GM10847 (cell line): ENCODE results near the gene LPAR2.

Experiments
- POLR2A ChIP-seq: IDR thresholded peaks from 2 replicates; pipeline ENCODE4 v1.6.1; 2011; ENCODE audit not compliant: insufficient read length; ENCODE audit errors: extremely low read depth

The LPAR2 gene

DNA sequence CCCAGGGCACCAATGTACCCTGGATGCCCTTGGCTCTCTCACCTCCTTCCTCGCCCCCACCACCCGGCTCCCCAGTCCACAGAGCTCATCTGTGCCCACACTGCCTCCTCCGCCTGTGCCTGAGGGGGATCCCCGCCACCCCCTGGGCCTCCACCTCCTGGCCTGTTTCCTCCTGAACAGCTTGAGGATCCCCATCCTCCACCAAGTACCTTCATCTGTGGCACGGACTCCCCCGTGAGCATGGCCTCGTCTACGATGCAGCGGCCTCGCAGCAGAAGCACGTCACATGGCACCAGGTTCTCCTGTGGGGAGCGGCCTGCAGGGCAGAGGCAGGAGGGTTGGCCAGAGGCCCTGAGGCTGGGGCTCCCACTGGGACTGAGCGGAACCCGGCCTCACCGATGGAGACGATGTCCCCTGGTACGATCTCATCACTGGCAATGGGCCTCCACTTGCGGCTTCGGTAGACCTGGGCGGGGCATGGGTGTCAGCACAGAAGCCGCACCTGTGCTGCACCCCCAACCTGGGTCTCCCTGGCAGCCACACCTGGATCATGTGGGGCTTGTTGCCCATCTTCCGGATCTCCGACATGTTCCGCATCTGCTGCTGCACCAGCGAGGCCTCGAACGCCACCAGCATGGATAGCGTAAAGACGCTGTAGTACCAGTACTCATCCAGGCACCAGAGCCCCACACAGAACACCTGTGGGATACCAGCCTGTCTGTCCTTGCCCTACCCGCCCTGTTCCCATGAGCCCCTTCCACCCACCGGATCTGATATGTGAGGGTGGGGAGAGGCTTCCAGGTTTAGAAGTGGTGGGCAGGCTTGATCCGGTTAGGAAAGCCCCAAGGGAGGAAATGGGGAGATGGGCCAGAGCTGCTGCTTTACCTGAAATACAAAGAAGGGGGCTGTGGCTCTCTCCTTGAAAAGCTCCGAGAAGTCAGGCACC, 28.7 kb upstream of the LPAR2 start:
- TF ChIP-seq POLR2A = no peak

DNA sequence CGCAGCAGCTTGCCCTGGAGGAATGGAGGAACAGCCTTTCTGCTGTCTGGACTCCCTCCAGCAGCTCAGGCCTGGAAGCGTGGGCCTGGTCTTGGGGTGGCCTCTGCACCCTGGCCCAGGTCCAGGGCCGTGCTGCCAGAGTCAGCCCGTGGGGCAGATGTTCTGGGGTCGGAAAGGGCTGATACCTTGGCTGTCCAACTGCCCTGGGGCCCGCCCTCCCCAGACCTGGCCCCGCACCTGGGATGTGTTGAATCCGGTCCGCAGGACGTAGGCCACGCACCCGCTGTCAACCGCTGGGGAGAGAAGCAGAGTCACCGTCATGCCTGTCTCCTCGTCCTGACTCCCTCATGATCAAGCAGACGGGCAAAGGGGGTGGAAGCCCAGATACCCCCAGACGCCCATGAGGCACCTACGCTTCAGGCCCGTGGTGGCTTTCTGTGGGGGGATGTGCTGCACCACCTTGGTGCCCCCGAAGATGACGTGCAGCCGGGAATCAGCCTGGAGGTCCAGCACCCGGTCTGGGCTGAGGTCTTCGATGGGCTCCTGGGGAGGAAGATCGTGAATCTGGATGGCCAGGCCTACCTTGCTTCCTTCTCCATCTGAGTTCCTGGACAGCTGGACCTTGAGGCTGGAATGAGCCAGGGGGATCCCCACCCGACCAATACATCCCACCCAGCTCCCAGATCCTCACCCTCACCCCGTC, 27.8 kb upstream of the LPAR2 start:
- TF ChIP-seq POLR2A = no peak

DNA sequence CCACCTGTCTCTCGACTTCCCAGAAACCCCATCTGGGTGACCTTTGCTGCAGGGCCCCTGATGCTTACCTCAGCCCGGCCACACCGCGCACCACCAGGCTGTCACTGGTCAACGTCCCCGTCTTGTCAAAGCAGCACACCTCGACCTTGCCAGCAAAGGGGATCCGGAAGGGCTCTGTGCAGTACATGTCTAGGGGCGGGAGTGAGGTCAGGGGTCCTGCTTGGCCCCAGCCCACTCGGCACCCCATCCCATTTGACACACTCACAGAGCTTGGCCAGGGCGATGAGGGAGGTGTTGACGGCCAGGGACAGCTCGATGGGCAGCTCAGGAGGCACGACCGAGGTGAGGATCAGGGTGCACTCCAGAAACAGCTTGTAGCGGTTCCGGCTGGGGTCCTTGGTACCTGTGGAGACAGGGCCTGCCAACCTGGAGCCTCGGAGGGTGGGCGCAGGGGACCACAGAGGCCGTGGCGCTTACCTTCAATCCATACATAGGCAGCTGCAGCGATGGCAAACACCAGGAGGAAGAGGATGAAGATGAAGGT, 27.1 kb upstream of the LPAR2 start:
- TF ChIP-seq POLR2A = no peak

DNA sequence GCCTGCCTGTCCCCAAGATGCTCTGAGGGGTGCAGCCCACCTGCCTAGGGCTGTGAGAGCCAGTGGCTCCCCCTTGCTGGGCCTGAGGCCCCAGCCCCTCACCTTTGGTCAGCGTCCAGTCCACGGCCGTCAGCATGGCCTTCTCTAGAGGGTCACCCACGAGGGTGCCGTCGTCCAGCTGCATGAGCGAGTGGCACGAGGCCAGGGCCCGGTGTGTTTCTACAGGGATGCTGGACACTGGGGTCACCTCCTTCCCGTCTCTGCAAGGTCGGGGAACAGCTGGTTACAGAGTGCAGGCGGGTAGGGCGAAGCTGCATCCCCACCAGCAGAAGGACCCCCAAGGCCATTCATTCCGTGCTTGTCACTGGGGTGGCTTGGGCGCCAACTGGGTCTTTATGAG, 26.4 kb upstream of the LPAR2 start:
- no peak for TF ChIP-seq POLR2A

DNA sequence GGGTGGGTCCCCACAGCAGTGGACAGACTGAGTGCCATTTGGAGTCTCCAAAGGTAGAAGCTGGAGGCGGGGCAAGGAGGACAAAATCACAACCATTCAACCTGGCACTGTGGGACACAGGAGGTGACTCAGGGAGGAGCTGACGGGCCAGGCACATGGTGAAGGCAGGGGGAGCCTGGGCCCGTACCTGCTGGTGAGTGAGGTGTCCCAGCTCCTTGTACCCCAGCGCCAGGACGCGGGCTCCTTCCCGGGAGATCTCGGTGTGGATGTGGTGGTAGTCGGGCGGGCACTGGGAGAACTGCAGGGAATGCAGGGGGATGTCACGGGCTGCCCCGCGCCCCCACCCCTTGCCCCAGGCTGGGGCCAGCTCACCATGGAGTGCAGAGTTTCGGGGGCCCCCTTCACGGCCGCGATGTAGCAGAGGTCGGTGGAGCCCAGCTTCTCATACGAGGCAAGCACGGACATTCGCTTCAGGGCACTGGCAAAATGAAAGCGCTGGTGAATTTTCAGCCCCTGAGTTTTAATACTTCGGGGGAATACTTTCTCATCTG, 25.7 kb upstream of the LPAR2 start:
- no peak for TF ChIP-seq POLR2A

DNA sequence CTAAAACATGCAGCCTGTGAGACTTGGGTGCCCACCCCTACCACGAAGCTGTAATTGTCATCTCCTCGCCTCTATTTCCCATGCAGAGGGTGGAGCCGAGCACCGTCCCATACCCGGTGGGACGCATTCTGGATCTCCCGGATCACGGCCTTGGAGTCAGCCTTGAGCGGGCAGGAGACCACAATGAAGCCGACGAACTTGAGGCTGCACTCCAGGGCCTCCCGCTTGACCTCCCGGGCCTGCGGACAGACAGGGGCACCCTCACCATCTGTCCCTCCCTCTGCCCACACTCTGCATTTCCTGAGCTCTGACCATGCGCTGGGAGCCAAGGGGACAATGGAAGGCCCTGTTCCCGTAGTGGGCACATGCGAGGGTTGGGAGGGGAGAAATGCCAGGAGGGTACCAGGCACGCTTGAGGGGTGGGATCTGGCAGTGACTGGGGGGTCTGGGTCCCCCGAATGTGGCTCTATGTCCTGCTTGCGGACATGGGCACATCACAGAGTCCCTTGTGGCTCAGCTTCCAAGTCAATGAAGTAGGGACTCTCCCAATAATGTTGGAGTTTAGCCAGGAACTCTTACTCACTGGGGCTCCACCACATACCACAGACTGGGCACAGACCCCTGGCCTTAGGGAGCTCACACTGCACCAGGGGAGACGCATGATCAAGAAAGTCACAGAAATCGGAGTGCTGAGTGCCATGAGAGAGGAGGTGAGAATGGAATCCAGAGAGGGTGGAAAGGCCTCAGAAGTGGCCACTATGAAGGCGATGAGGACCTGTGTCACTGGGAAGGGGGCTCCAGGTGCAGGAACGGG, 24.7 kb upstream of the LPAR2 start:
- no peak for TF ChIP-seq POLR2A

DNA sequence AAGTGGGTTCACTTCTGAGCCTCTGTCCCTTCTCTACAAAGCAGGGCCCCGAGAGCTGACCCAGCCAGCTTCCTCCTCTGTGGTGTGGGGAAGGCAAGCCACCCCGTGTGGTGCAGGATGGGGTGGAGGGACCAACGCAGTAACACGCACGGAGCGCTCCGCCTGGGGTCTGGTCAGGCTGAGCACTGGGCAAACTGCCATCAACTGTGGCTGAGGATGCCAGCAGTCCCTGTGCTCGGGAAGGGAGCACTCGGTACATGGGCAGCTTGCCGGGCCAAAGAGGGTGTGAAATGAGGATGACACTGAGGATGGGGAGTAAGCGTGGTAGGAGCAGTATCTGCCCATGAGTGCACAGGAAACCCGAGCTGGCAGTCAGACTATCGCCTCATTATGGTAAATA, 23.1 kb upstream of the LPAR2 start:
- TF ChIP-seq POLR2A = no peak

DNA sequence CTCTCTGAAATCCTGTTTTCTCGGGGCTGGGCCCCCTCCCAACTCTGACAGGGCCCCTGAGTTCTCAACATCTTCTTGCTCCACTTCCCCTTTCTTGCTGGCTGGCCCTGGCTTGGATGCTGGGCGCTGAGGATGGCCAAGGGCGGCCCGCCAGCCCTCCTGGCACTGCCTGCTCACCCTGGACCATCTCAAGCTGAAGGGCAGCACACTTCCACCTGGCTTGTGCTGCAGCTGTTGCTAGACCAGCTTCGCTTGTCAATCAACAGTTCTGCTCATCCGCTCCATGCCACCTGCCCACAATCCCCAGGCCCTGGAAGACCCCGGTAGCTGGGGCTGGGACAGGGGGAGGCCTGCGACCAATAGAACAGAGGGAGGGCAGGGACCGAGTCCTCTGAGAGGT, 22.3 kb upstream of the LPAR2 start:
- TF ChIP-seq POLR2A = no peak

DNA sequence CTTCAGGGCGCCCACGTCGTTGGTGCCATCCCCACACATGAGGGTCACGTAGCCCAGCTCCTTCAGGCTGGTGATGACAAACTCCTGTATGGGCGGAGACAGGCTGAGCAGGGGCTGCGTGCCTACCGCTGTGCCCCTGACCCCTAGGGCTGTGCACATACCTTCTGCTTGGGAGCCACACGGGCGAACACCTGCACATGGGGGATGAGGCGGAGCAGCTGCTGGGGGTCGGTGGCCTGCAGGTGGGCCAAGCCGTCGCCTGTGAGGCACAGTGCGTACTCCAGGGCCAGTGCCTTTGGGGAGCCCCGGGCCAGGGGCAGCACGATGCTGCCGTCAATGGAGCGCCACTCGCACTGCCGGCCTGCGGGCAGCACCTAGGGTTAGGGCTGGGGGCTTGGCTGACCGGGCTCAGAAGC, 21.6 kb upstream of the LPAR2 start:
- no peak for TF ChIP-seq POLR2A

DNA sequence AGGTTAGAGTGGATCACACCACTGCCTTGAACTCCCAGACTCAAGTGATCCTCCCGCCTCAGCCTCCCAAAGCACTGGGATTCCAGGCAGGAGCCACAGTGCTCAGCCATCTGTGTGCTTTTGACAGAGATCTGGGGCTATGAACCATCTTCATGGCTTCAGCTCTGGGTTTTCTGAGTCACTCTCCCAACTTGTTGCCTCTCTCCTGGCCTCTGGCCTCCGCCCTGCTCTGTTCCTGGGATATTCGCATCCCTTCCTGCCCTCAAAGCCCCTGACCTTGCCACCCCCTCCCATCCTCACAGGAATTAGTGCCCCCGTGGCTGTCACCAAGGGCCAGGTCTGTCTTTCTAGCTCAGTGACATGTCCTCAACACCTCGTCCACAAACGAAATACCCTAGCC, 21.1 kb upstream of the LPAR2 start:
- no peak for TF ChIP-seq POLR2A

DNA sequence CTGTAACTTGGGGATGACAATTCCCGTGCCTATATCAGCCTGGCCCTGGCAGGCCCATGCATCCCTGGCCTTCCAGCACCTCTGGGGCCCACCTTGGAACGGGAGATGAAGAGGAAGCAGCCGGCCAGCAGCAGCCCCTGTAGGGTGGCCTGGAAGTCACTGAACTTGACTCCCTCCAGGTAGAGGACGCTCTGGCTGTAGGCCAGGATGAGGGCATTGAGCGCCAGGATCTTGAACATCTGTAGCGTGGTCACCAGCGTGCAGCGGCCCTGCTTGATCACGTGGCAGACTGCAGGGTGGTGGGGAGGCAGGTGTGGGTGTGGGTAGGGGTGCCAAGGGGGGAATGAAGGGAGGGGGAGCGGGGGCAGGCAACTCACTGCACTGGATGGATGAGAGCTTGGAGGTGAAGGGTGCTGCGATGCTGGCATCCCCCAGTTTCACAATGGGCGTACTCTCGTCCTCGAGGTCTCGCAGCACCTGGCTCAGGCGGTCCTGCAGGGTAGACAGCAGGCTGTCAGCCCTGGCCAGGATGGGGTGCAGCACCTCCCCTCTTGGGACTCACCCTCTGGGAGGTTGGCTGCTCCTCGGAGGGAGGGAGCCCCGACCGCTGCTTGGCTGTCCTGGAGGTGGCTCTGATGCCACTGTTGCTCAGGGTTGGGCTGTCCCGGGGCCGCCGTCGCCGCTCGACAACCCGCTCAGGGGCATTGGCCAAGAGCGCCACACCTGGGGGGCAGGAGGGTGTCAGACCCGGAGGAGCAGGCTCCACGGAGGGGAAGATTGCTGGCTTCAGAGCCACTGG, 19.2 kb upstream of the LPAR2 start:
- no peak for TF ChIP-seq POLR2A

DNA sequence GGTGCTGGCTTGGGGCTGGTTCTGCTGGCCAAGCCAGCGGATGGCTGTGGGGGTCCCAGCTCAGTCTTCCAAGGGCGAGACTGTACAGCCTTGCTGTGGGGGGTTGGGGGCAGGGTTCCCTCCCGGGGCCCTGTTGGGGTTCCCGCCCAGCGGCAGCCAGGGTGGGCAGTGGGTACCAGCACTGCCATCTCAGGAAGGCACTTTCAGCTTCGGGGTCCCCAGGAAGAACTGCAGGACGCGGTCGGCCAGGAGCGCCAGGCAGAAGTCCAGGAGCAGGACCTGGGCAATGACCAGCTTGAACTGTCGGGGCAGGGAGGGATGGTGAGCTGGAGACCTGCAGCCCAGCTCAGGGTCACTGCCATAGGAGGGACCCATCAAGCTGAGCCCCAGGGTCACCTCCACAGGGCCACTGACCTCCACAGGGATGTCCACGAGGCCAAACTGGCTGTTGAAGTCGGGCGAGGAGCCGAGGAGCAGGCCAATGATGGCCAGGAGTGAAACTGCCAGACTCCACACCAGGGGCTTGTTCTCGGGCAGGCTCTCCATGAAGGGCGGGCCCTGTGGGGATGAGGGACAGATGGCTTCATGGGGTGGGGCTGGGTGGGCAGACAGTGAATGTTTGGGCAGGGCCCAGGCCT, 17.3 kb upstream of the LPAR2 start:
- no peak for TF ChIP-seq POLR2A

DNA sequence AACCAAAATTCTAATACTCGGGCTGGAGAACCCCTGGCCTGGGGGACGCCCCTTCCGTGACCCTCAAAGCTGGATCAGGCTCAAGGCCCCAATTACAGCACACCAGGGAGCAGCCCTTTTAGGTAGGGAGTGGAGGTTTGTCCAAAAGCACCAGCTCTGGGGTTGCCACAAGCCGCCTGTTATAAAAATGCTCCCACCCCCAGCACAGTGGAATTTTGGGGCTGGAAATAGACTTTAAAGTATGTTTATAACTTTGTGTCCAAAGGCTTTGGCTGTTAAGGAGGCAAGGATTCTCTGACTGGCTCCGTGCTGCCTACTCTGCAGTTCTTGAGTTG, 16.0 kb upstream of the LPAR2 start:
- no peak for TF ChIP-seq POLR2A
